Measurements from ENCODE around the gene FGD1. TPM values are rescaled to one million over a fixed set of nuclear protein-coding genes. Genes with fewer than 3 reads are reported as not detected.

Gene FGD1
- total and polyA plus RNA-seq, 2 experiments from 2014 or later: 28.8 to 30.0 TPM

DNA sequence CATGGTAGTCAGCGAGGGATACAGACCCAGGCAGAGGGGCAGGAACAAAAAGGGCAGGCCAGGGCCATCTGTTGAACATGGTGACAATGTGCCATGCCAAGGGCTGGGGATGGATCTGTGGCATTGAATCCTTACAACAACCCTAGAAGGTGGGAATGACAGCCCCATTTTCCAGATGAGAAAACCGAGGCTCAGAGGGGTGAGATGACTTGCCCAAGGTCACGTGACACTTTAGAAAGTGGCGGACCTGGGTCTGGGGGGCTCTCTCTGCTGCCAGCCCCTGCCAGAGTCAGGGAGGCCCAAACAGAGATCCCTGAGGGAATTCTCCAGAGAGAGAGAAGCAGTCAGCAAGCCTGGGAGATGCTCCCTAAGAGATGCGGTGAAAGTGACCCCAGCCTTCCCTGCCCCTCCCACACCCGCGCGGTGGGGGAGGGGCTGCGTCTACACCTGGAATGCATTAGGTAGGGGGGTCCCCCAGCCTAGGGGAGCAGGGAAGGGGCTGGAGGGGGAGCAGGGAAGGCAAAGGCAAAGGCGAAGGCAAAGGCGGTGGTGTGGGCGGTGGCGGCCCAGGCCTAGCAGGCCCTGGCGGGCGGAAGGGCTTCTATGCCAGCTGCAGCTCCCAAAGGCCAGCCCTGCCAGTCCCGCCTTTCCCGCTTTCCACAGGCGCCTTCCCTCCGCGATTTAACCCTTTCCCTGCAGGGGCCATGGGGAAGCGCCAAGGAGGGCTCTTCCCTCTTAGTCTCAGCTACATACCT, 13.0 kb downstream of the FGD1 start:
- Histone ChIP-seq H3K4me3 (no peak overlapping the region), H3K27ac (no peak overlapping the region), H3K4me1 (ENCODE audit: low read depth) (peaks cover 8% of the 10 kb centered on the region), H3K36me3 (no peaks in the 10 kb centered on the region), H3K9me3 (ENCODE audit: low read depth) (no peaks in the 10 kb centered on the region), H3K27me3 (no peaks in the 10 kb centered on the region)
- TF ChIP-seq, protein P1, sequence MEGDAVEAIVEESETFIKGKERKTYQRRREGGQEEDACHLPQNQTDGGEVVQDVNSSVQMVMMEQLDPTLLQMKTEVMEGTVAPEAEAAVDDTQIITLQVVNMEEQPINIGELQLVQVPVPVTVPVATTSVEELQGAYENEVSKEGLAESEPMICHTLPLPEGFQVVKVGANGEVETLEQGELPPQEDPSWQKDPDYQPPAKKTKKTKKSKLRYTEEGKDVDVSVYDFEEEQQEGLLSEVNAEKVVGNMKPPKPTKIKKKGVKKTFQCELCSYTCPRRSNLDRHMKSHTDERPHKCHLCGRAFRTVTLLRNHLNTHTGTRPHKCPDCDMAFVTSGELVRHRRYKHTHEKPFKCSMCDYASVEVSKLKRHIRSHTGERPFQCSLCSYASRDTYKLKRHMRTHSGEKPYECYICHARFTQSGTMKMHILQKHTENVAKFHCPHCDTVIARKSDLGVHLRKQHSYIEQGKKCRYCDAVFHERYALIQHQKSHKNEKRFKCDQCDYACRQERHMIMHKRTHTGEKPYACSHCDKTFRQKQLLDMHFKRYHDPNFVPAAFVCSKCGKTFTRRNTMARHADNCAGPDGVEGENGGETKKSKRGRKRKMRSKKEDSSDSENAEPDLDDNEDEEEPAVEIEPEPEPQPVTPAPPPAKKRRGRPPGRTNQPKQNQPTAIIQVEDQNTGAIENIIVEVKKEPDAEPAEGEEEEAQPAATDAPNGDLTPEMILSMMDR (IDR thresholded peaks at IDR 0.05; ENCODE audit: low read depth, low read length): no peak
- no peak for DNase-seq (ENCODE audit: low read depth in 1 of 2, low spot score in 1 of 2)

DNA sequence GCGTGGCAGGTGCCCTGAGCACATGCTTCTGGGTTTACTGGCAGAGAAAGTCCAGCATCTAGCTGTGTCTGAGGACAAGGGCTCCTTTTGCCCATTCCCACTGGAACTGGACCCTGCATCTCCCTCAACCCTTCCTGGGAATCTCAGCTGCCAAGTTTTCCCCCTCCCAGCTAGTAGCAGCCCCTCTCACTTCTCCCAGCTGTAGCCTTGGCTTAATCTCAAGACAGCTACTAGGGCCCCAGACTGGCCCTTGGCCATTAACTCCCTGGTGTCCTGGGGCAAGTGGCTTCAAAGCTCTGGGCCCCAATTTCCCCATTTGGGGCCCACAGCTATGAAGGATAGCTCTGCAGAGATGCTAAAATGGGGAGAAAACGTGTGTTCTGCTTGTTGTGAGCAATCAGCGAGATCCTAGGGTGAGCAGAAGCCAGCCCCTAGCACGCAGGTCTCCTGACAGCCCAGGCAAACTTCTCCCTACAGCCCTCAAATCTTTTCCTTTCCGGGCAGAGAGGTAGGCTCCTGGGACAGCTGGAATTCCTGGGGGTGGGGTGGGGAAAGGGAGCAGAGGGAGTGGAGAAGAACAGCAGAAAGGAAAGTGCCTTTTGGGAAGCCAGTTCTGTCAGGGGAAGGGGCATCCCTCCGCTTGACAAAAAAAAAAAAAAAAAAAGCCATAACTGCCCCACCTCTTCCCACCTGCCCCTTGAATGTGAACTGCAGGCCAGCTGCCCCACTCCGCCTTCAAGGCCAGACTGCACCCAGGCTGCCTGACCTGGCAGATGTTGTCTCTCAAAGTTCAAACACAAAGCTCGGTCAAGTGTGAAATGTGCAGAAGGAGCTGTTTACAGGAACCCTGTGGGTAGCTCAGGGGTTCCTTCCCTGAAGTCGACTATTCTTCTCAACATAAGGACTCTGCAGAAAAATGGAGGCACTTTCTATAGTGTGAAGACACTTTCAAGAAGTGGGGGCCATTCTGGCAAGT, 16.6 kb downstream of the FGD1 start:
- Histone ChIP-seq H3K27ac (peak overlapping the region; percentile 88), H3K9me3 (ENCODE audit: low read depth) (no peaks in the 10 kb centered on the region), H3K4me3 (no peak overlapping the region)

DNA sequence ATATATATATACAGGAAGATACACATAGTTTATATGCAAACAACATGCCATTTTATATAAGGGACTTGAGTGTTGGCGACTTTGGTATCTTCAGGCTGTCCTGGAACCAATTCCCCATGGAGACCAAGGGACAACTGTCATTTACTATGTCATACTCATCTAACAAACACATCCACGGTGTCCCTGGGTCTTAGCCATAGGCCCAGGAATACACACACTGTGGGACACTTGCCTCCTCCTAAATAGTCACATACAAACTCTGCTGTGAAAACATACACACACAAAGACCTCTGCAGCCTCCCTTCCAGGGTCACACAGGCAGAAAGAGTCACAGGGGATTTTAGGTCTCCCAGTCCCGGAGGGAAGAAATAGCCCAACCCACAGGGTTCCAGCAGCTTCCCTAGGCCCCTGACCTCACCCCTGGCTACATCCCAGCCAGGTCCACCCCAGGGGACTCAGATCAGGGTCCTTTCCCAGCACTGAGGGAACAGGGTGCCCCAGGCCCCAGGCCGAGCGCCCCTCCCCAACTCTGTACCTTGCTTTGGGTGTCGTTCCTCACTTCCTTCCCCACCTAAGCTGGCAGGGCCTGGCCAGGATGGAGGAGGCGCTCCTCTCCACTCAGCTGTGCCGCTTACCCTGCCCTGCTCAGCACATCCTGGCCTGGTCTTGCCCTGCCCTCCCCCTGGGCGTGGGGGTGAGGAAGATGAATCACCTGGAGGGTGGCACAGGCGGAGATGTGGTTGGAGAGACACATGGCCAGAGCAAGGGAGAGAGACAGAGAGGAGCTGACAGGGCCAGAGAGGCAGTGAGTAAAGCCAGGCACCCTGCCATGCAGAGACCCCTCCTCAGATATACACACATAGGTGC, 21.8 kb downstream of the FGD1 start:
- no peaks in the 10 kb centered on the region for H3K9me3 ChIP-seq (ENCODE audit: low read depth)
- no peaks in the 10 kb centered on the region for H3K27me3 ChIP-seq
- no peak overlapping the region for H3K4me3 ChIP-seq
- no peak overlapping the region for H3K27ac ChIP-seq
- TF ChIP-seq, protein P1 (IDR thresholded peaks at IDR 0.05; ENCODE audit: low read depth, low read length): no peak
- H3K4me1 ChIP-seq (ENCODE audit: low read depth): peaks cover 6% of the 10 kb centered on the region
- no peaks in the 10 kb centered on the region for H3K36me3 ChIP-seq
- DNase-seq (ENCODE audit: low read depth in 1 of 2, low spot score in 1 of 2): no peak

More for the DNA sequence above, 16.6 kb downstream of the FGD1 start:
- TF ChIP-seq, protein P1 (IDR thresholded peaks at IDR 0.05; ENCODE audit: low read depth, low read length): no peak
- Histone ChIP-seq H3K27me3 (no peaks in the 10 kb centered on the region), H3K36me3 (no peaks in the 10 kb centered on the region), H3K4me1 (ENCODE audit: low read depth) (peaks cover 8% of the 10 kb centered on the region)
- peak; percentile 28 to 36 for DNase-seq (ENCODE audit: low read depth in 1 of 2, low spot score in 1 of 2)

DNA sequence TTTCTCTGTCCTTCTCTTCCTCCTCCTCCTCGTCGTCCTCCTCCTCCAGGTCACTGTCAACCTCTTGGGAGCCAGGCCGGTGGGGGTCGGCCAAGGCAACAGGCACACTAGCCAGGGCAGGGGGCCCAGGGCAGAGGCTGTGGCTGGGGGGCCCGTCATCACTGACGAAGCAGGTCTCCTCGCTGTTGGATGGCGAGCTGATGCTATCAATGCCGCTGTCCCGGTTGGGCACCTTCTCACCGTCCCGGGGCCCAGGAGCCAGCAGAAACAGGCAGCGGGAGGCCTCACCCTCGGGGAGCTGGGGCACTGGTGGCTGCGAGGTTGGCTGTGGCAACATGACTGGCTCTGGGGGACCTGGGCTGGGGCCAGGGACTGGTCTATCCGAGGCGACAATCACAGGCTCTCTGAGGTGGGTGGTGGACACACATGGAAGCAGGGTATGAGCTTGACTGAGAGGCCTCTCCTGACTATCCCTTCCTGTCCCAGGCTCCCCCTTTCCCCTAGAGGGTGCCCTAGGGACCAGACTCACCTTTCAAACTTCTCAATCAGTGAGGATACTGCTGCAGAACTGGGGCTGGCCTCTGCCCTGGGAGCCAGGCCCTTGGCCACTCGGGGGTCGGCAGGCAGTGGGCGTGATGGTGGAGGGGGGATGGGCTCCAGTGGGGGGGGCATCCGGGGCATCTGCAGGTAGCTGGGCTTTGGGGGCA, 25.8 kb downstream of the FGD1 start:
- TF ChIP-seq, protein P1 (IDR thresholded peaks at IDR 0.05; ENCODE audit: low read depth, low read length): no peak
- H3K4me1 ChIP-seq (ENCODE audit: low read depth): no peaks in the 10 kb centered on the region
- no peak overlapping the region for H3K4me3 ChIP-seq
- no peaks in the 10 kb centered on the region for H3K27me3 ChIP-seq
- H3K9me3 ChIP-seq (ENCODE audit: low read depth): no peaks in the 10 kb centered on the region
- no peak overlapping the region for H3K27ac ChIP-seq
- H3K36me3 ChIP-seq: no peaks in the 10 kb centered on the region
- no peak for DNase-seq (ENCODE audit: low read depth in 1 of 2, low spot score in 1 of 2)
